Pulmonary artery endothelial cell (primary cell): ENCODE data around the gene EVL. TPM values are rescaled to one million over a fixed set of nuclear protein-coding genes. Genes with fewer than 3 reads are reported as not detected.
"Not testable (repeated sequence)": the region's sequence is repeated elsewhere in the genome, so short reads cannot be mapped to it uniquely, and the experiment has no call there.

Source experiments
- DNase-seq: peaks from one replicate; pipeline ENCODE4 v3.0.0-alpha.2; 2011; ENCODE audit warnings: low read depth, low spot score
- total RNA-seq: library from RNA; depleted of rRNA; stranded (reverse); fragments of >200 nt; gene quantifications from 2 replicates; pipeline ENCODE4 v1.2.3, GENCODE V29; 2014

The EVL gene
- total RNA-seq, 1 donor from 2014 or later = 14.0 TPM

GRCh38 chr14:100064335-100065092 is 708 bp upstream of the EVL start:
- DNase-seq = not testable (repeated sequence)

DNA sequence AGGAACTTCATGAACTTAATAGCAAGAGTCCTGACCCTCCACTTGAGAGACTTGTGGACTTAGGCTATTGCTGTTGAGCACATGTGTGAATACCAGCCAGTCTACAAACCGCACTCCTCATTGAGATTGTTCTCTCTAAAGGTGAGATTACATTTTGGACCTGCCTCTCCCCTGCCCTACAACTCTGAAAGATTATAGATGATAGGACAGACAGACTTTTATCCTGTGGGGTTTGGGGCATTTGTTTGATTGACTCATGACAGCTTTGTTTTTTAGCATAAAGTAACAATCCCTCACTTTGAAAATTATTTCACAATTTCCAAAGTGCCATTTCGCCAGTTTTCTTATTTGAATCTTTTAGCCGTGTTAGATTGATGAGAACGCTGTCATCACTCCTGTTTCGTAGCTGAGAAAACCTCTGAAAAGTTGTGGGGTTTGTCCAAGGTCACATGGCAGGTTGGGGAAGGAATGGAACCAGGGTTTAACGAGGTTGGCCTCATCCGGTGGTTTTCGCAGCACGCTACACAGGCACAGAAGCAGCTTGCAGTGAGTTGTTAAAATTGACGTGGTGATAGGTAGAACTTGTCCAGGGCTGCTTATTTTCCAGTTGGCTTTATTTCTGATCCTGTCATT is 836 bp downstream of the EVL start:
- DNase-seq = no peak

GRCh38 chr14:100066962-100067361 is 1.7 kb downstream of the EVL start:
- no peak for DNase-seq

DNA sequence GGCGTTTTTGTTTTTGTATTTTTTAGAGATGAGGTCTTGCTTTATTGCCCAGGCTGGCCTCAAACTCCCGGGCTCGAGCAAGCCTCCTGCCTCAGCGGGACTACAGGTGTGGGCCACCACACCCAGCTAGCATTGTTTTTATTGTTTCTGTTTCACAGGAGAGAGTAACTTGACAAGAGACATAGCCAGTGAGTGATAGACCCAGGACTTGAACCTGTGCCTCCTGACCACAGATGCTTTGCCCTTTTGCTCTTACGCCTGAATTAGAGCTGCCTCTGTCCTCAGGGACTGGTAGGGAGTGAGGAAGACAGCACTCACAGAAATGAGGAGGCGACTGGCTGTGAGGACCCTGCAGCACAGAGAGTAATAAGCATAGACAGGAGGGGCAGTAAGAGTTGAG is 2.3 kb downstream of the EVL start:
- DNase-seq = no peak

DNA sequence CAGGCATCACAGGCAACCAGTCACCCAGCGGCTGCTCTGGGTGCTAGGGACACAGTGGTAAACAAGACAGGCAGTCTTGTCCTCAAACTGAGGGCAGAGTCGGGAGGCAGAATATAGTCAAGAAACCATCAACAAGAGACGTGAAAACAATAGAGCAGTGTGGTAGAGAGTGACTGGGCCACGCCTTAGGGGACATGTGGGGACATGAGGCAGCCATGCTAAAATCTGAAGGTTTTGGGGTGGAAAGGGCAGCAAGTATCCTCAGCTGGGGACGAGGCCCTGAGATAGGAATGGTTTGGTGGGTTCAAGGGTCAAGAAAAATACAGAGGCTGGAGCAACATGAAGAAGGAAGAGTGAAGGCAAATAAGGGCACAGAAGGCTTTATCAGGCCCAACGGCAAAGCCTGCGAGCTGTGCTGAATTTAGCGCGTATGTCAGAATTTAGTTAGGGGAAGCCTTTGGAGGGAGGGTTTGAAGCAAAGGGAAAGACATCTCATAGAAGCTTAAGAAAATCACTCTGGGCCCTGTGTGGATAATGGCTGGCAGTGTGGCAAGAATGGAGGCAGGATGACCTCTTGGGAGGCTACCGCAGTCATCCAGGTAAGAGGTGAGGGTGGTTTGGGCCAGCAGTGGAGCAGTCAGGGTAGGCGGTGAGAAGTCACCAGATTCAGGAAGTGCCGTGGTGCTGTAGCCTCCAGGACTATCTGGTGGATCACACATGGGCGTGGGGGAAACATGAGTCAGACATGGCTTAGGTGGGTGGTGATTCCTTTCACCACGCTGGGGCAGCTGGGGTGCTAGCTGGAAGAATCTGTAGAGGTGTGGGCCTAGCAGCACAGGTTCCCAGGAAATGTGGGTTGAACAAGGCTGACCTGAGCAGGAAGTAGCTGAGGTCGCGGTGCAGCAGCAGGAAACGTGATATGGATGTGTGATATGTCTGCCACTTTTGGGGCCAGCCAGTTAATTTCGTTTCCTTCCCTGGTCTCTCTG is 3.0 kb downstream of the EVL start:
- DNase-seq = no peak

- DNase-seq = no peak
Measured at GRCh38 chr14:100069161-100069800, 4.1 kb downstream of the EVL start.

- DNase-seq = no peak
Measured at GRCh38 chr14:100070310-100070709, 5.1 kb downstream of the EVL start.

DNA sequence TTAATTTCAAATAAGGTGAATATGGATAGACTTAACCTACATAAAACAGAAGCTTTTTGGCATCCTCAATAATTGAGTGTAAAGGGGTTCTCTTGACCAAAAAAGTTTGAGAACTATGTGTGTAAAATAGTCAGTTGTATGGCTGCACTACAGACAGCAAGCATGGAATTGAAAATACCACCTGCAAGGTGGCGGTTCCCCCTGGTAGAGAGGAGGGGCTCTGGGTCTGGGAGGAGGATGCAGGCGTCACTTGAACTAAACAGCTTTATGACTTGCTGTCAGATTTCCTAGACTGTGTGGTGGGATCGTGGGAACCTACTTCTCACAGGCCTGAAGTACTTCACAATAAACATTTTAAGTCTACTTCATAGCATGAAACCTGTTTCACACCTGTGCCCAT is 6.3 kb downstream of the EVL start:
- no peak for DNase-seq

GRCh38 chr14:100072783-100073346 is 7.6 kb downstream of the EVL start:
- DNase-seq = no peak

- DNase-seq = no peak
Measured at GRCh38 chr14:100073576-100074430, 8.6 kb downstream of the EVL start.

GRCh38 chr14:100074431-100075100 is 9.3 kb downstream of the EVL start:
- DNase-seq = no peak

DNA sequence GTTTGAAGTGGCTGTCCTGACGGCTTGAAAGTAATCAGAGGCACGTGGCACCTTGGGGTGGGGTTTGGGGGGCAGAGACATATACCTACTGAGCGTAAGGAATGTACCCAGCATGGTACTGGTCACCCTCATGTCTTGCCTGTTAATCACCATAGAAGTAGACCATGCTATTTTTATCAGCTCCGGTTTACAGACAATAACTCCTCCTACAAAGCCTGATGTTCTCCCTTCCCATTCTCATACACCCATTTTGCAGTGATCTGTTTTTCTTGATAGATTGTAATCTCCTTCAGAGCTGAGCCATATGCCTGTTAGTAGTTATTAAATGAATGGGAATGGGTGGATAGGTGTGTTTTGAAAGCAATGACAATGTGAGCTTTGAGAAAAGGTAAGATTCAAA is 10.5 kb downstream of the EVL start:
- no peak for DNase-seq

DNA sequence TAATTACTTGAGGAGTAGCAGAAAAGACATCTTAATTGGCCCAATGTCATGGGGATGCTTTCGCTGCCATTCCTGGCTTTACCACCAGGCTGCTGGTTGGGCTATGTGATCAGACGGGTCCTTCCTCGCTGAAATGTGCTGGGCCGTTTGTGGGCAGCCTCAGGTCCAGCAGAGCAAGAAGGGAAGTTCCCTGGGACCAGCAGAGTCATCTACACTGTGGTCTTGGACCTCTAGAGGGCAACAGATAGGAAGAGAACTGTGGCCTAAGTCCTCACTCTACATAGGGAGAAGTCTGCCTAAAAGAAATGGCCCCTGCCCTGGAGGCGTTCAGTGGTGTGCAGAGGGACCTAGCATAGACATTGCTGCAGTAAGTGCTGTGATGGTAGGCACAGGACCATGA is 10.9 kb downstream of the EVL start:
- no peak for DNase-seq

- DNase-seq = no peak
Measured at GRCh38 chr14:100076606-100077005, 11.4 kb downstream of the EVL start.

DNA sequence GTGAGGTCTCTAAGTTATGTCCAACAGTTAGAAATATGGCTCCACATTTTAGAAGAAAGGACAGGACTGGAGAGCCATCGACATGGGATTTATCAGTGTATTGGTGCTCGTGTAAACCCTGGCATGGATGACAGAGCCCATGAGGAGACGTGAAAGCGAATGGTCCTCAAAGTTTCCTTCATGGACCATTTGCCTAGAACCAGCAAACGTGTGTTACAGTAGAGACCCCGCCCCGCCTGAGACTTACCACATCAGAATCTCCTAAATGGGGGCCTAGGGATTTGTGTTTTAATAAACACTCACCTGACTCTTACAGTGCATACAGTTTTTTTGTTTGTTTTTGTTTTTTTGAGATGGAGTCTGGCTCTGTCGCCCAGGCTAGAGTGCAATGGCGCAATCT is 12.2 kb downstream of the EVL start:
- no peak for DNase-seq

GRCh38 chr14:100078216-100078803 is 13.1 kb downstream of the EVL start:
- no peak for DNase-seq

DNA sequence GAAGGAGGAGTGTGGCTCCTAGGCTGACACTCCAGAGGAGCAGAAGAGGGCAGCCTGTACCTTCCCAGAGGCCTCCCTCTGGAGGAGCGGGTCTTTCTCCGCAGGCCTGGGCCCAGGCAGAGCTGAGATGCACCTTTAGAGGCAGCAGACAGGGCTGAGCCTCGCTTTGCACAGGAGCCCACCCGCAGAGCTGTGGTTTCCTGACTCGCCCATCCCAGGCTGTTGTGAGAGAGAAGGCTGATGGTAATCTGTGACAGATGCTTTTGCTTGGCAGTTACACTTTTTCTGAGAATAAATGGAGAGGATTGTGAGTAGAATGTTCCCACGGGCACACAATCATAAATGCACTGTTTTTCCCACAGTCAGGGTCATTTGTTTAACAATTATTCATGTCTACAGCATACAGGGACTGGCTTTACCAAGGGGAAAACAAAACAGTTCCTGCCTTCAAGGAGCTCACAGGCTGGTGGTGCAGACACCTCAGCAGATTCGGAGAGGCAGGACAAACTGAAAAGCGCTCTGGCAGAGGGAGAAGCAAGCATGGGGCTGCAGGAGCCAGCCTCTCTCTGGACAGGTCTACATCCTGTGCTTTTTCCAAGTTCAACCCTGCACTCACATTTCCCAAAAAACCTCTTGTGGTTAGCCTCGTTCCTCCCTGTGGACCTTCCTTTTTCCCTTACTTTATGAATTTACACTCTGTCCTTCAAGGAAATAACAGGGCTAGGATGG is 13.9 kb downstream of the EVL start:
- no peak for DNase-seq

- no peak for DNase-seq
Measured at GRCh38 chr14:100079726-100080005, 14.4 kb downstream of the EVL start.

DNA sequence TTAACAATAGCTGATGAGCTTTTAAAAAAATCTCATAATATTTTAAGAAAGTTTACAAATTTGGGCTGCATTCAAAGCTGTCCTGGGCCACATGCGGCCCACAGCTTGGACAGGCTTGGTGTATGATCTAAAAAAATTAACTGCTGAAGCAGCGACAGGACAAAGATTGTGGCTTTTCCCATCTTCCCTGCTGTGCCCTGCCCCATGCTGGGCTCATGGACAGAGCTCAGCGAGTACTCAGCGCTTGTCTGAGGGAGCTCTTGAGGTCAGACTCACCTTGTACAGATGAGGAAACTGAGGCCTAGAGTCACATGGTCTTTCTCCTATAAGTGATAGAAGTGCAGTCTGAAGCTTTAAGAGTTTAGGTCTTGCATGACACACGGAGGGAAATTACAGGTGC is 15.0 kb downstream of the EVL start:
- no peak for DNase-seq
